Measurements from ENCODE around the gene SLC32A1.

DNA sequence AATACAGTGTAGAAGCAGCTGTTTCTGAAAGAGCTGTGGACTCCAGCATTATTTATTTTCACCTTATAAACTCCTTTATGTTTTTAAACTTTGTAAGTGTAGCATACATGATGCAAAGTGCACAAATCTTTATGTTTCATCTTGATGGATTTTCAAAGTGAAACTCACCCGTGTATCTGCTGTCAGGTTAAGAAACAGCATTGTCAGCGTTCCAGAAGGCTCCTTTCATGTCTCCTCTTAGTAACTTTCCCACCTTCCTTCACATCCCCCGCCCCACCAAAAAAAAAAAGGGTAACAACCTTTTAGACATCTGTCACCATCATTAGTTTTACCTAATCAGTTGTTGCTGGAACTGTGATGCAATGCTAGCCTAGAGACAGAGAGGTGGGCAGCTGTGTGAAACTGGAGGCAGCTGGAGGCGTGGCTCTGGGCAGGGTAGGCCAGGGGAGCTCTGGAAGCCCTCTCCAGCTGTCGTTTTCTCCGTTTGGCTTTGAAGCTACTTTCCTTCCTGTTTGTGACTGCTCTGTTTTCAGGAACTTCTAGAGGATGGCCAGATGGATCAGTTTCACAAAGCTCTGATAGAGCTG, 31.1 kb downstream of the SLC32A1 start:
- TF ChIP-seq, protein P1, sequence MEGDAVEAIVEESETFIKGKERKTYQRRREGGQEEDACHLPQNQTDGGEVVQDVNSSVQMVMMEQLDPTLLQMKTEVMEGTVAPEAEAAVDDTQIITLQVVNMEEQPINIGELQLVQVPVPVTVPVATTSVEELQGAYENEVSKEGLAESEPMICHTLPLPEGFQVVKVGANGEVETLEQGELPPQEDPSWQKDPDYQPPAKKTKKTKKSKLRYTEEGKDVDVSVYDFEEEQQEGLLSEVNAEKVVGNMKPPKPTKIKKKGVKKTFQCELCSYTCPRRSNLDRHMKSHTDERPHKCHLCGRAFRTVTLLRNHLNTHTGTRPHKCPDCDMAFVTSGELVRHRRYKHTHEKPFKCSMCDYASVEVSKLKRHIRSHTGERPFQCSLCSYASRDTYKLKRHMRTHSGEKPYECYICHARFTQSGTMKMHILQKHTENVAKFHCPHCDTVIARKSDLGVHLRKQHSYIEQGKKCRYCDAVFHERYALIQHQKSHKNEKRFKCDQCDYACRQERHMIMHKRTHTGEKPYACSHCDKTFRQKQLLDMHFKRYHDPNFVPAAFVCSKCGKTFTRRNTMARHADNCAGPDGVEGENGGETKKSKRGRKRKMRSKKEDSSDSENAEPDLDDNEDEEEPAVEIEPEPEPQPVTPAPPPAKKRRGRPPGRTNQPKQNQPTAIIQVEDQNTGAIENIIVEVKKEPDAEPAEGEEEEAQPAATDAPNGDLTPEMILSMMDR (IDR thresholded peaks at IDR 0.05; ENCODE audit: insufficient read depth, low read depth, low read length): no peak
- no peak for TF ChIP-seq EZH2 (IDR thresholded peaks at IDR 0.05; ENCODE audit: insufficient read depth, low read length)

Measured in astrocyte (in vitro differentiated cells and primary cell).